Fibroblast of lung (primary cell): ENCODE data around the gene PRPF8.

Experiments
- EZH2 ChIP-seq: IDR thresholded peaks from 2 replicates; pipeline ENCODE4 v1.5.1; 2012; ENCODE audit warnings: low read length, control low read depth, mild to moderate bottlenecking; ENCODE audit errors: missing control alignments
- TF ChIP-seq, protein P1 (sequence below), 2 donors: IDR thresholded peaks in 1 of 2; conservative IDR thresholded peaks in 1 of 2; 1 replicate in 1 of 2; 2 replicates in 1 of 2; pipeline ENCODE4 v1.5.1; 2011 to 2012; ENCODE audit warnings: low read length in 2 of 2, control low read depth in 1 of 2, inconsistent platforms in 1 of 2, low read depth in 1 of 2, mild to moderate bottlenecking in 1 of 2

DNA sequence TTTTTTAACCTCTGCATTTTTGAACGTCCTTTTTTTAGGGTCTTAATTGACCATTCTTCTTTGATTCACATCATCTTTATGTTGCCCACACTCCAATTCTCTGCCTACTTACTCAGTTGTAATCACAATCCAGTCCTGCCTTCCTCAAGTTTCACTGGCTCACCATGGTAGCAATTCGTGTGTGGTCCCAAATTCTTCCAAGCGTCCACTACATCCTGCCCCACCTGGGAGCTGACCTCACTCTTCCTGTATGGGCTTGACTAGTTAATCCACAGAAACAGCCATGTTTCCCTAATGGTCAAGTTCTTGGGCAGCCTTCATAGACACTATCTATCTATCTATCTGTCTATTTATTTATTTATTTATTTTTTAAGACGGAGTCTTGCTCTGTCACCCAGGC, 18.4 kb upstream of the PRPF8 start:
- TF ChIP-seq, protein P1, sequence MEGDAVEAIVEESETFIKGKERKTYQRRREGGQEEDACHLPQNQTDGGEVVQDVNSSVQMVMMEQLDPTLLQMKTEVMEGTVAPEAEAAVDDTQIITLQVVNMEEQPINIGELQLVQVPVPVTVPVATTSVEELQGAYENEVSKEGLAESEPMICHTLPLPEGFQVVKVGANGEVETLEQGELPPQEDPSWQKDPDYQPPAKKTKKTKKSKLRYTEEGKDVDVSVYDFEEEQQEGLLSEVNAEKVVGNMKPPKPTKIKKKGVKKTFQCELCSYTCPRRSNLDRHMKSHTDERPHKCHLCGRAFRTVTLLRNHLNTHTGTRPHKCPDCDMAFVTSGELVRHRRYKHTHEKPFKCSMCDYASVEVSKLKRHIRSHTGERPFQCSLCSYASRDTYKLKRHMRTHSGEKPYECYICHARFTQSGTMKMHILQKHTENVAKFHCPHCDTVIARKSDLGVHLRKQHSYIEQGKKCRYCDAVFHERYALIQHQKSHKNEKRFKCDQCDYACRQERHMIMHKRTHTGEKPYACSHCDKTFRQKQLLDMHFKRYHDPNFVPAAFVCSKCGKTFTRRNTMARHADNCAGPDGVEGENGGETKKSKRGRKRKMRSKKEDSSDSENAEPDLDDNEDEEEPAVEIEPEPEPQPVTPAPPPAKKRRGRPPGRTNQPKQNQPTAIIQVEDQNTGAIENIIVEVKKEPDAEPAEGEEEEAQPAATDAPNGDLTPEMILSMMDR (conservative IDR thresholded peaks at IDR 0.05 in 1 of 2, IDR thresholded peaks at IDR 0.05 in 1 of 2; ENCODE audit: low read depth in 1 of 2, low read length in 2 of 2) = no peak
- no peak for TF ChIP-seq EZH2
